IMR-90 (cell line): ENCODE data around the gene MAT2A. TPM values are rescaled to one million over a fixed set of nuclear protein-coding genes. Genes with fewer than 3 reads are reported as not detected.

Experiments used
- CHD1 ChIP-seq: IDR thresholded peaks from 2 replicates; pipeline ENCODE4 v1.6.1; 2012; ENCODE audit warnings: low read depth, low read length, improper control_type of control experiment
- MXI1 ChIP-seq: IDR thresholded peaks from 2 replicates; pipeline ENCODE4 v1.6.1; 2012; ENCODE audit warnings: low read depth, mild to moderate bottlenecking, low read length, moderate library complexity, borderline replicate concordance
- USF2 ChIP-seq: fragments of 150-350 bp; IDR thresholded peaks from 2 replicates; pipeline ENCODE4 v1.6.1; 2017; ENCODE audit warnings: mild to moderate bottlenecking, antibody characterized with exemption, low read length, low read depth
- polyA plus RNA-seq, 3 experiments: library from polyadenylated mRNA; depleted of rRNA; stranded (reverse); fragments of >200 nt; gene quantifications; 2 replicates each; pipeline ENCODE4 v1.2.3, GENCODE V29; 2012; ENCODE audit warnings: low replicate concordance in 1 of 3
- total RNA-seq: library from RNA; depleted of rRNA; stranded (reverse); fragments of >200 nt; gene quantifications from 2 replicates; pipeline ENCODE4 v1.2.3, GENCODE V29; 2012

The MAT2A gene
- total and polyA plus RNA-seq, 2 of the 4 experiments (the other 2 are of a cell fraction), result 94.1 to 223 TPM

GRCh38 chr2:85537600-85538506 lies 1.1 kb upstream of the MAT2A start (continued):
- TF ChIP-seq USF2 (no peak), CHD1 (no peak), MXI1 (no peak)
